ENCODE results near the gene SOCS2.
"Not testable (repeated sequence)": the region's sequence is repeated elsewhere in the genome, so short reads cannot be mapped to it uniquely, and the experiment has no call there.

Gene SOCS2

DNA sequence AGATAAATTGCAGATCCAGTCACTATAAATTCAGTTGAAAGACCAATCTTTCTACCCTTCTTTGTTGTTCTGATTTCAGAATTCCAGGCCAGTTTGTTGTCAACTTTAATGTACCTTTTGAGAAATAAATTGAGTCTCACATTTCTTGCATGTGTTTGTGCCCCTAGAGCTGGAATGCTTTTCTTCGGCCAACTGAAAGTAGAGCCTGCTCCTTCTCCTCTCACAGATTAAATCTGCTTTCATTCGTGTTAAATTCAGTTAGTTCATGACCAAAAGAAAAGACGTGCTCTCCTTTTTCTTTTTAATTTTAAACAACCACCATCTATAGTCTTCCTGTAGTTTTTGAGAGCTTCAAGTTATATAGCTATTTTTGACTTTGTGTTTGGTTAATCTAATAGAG, 22.9 kb downstream of the SOCS2 start:
- DNase-seq: no peak

DNA sequence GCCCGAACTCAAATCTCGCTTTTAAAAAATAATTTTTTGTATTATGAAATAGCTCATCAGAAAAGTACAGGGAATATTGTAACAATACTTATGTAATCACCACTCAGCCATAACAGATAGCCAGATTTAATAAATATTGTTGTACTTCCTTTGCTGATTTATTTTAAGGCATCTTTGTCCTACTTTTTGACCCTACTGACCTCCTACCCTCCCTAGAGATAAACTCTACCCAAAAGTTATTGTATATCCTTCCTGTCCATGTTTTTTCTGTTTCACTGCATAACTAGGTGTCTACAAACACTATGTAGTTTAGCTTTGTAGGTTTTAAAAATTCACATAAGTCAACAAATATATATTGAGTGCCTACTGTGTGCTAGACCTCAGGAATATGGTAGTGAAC, 25.1 kb downstream of the SOCS2 start:
- DNase-seq: no peak

DNA sequence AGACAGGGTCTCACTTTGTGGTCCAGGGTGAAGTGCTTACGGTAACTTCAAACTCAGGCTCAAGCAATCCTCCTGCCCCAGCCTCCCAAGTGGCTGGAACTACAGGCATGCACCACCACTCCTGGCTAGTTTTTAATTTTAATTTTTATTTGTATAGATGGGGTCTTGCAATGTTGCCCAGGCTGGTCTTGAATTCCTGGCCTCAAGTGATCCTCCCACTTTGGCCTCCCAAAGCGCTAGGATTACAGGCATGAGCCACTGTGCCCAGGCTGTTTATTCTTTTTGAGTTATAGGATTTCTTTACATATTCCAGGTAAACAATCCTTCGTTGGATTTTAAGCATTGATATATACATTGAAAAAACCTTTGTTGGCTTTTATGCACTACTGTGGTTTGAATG, 26.7 kb downstream of the SOCS2 start:
- no peak for DNase-seq

DNA sequence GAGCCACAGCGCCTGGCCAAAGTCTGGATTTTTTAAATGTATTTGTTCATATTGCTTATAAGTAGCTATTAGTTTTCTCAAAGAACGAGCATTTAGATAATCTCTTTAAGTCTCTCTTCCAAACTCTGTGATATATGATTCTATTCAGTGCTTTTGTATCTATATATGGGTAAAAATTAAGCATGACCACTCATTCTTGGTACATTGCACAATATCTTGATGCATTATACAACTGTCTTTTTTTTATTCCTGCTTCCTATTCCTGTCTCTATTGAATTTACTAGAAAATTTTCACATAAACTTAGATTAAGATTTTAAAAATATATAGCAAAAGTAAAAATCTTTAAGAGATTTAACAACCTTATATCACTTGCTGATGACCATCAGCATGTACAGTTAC, 29.1 kb downstream of the SOCS2 start:
- DNase-seq: no peak

DNA sequence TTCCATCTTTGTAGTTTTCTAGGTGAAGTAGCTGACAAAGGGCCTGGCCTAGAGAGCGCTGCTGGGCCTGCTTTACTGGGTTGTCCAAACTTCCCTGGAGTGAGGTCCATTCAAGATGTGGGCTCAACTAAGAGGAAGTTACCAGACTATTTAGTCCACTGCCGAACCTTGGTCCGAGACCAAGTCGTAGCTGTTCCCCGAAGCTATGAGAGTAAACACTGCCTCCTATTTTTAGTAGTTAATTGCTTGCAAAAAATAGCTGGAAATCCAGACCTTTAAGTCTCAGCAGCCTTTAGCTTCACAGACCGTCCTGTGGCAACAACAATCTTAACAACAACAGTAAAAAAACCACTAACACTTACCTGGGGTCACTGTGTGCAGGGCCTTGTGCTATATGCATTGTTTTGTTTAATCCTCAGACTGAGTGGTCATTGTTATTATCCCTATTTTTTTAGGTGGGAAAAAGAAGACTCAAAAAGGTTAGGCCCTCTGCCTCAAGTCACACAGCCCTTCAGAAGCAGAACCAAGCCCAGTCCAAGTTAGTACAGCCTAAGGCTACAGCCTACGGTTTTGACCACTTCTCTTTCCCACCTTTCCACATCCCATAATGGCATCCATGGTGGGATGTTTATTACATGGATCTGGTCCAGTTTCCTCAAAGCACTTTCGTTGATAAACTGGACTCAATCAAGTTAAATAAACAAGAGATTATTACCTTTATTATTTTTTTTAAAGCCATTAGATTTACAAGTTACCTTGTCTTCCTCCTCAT, 30.6 kb downstream of the SOCS2 start:
- no peak for DNase-seq

DNA sequence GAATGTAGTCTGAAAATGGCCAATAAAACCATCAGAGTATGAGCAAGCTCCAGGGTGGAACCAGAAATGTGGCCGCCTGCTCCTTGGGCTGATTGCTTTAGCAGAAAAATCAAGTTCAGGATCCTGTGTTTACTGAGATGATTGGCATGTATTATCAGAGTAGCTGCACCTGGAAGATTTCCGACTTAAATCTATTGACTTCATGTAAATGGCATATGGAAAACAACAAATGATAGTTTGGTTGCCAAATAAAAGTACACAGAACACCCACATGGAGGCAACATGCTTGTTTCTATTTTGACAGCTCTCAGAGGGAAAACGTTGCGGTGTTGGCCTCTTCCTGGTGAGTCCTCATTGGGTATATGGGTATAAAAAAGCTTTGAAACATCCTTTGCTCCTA, 31.3 kb downstream of the SOCS2 start:
- DNase-seq: no peak

DNA sequence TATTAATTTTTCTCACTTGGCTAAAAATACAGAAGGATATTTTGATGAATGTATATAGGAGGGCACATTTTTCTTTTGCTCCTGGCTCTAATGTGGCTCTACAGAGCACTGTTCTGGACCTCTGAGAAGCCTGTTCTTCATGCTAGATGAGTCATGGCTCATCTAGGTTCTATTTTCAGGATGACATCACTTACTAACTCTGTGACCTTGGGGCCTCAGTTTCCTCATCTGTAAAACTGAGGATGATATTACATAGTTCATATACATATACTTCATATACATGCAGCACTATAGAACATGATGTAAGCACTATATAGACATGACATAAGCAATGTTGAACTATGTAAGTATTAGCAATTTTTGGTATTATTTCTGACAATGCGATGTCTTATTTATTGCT, 35.8 kb downstream of the SOCS2 start:
- DNase-seq: no peak

DNA sequence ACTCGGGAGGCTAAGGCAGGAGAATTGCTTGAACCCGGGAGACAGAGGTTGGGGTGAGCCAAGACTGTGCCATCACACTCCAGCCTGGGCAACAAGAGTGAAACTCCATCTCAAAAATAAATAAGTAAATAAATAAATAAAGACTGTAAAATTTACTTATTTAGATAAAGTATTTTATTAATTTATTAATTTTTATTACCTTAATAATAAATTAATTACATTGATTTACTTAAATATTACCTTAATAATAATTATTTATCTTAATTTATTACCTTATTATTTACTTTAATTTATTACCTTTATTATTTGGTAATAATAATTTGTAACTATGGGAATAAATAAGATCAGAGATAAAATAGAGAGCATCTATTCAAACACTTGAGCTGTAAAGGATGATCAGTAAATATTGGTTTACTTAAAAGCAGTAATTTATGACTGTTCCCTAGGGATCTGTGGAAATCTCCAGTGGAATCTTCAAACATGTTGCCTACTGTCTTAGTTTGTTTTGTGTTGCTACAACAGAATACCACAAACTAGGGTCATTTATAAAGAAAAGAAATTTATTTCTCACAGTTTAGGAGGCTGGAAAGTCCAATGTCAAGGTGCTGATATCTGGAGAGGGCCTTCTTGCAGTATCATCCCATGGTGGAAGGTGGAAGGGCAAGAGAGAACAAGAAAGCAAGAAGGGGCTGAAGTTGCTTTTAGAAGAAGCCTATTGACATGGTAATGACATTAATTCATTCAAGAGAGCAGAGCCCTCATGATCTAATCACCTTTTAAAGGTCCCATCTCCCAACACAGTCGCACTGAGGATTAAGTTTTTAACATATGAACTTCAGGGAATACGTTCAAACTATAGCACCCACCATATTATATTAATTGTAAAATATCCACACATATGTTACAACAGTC, 37.1 kb downstream of the SOCS2 start:
- DNase-seq: no peak

DNA sequence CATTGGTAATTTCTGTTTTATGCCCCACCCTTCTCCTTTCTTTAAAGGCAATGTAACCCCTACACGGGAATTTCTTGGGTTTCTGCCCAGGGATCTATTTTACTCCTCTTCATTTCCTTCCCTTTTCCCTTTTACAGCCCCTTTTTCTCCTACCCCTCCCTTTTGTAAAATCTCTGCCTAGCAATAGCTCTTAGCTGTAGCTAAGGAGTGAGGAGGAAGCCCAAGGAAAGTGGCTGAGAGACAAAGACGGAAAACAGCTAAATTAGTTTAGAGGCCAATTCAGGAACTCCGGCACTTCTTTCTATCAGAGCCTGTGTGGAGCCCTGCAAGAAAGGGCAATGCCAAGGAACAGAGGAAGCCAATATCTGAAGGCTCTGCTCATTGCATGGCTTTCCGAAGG, 40.3 kb downstream of the SOCS2 start:
- DNase-seq: no peak

DNA sequence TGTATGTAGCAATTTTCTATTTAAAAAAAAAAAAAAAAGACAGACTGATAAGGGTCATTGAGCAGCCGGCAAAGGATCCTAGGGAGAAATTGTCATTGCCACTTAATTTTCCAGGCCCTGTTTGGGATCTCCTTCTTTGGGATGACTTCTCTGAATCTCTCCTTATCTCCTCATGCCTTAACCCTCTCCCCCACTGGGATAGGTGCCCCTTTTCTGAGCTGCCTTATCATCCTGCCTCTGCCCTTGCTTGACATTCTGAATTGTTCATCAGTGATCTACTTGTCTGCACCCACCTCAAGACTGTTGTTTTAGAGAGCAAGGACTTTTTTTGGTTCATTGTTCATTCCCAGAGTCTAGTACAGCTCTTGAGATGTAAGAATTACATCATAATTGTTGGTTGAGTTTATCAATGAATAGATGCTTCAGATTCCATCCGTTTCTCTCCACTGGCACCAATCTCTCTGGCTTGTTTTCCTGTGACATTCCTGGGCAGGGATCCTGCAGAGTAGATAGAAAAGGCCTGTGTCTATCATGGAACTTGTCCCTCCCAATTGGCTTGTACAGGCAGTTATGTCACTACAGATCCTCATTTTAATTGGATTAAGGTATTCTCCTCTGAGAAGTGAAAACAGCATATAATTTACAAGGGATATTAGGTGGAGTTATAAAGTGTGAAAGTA, 42.6 kb downstream of the SOCS2 start:
- no peak for DNase-seq

DNA sequence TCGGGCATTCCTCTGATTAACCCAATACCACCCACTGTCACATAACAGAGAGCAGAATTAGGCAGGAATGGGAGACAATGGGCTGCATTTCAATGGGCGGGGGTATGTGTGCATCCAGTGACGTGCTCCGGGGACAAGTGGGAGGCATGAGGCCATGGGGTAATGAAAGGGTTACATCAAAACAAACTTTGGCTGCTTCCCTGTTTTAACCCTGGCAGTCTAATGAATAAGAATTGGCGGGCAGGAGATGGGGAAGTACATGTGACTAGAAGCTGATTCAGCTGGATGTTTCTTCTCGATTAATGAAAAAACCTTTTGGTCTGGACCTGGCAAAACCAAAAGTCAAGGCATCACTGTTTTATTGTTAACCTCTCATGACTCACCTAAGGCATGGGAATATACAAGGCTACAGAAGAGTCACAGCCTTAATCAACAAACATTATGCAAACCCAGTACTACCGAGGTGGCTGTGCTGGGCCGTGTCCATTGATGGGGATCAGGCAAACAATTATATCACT, 44.2 kb downstream of the SOCS2 start:
- DNase-seq: no peak

DNA sequence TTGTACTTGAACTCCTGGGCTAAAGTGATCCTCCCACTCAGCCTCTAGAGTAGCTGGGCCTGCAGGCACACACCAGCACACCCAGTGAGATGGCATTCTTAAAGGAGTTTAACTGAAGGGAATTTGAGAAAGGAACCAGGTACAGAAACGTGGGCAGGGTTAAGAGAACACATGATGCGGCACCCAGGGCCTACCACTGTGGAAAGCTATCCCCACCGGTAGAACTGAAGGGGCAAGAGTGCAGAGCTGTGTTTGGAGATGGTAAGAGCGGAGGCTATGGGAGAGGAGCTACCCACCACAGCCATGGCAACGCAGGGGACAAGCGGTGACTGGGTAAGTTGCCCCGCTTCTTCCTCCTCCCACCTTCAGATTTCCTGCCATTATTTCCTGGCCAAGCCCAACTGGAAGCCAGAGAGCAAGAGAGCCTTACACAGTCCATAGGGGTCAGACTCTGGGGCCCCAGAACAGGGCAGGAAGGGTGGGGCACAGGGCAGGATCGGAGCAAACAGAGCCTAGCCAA, 46.5 kb downstream of the SOCS2 start:
- no peak for DNase-seq

DNA sequence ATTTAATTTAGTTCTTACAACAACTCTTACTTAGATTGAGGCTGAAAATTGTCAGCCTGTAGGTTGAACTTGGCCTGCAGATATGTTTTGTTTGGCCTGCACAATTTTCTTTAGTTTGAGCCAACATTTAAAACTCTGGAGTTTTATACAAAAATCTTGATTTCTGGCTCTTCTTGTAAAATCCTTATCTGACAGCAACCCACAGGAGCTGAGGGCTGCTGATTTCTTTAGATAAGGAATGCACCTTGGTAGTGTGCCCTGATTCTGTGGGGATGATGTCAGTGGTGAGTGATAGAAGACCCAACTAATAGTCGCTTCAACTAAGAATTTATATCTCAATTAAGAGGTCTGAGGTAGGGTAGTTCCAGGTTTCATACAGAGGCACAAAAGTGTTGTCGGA, 49.5 kb downstream of the SOCS2 start:
- no peak for DNase-seq

DNA sequence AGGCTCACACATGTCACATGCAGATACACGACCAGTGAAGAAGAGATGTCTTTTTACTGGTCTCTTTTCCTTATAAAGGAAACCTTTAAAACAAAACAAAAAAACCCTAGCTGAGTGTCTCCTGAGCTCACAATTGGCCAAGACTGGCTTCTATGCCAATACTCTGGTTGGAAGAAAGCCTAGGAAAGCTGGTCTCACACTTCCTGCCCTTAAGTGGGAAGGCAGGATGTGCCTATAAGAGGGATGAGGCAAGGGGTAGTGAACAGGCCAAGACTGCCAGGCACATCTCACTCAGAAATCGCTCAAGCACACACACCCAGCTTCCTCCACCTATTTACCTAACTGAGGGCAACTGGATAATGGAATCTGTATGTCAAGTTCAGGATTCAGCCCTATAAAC, 50.0 kb downstream of the SOCS2 start:
- no peak for DNase-seq

DNA sequence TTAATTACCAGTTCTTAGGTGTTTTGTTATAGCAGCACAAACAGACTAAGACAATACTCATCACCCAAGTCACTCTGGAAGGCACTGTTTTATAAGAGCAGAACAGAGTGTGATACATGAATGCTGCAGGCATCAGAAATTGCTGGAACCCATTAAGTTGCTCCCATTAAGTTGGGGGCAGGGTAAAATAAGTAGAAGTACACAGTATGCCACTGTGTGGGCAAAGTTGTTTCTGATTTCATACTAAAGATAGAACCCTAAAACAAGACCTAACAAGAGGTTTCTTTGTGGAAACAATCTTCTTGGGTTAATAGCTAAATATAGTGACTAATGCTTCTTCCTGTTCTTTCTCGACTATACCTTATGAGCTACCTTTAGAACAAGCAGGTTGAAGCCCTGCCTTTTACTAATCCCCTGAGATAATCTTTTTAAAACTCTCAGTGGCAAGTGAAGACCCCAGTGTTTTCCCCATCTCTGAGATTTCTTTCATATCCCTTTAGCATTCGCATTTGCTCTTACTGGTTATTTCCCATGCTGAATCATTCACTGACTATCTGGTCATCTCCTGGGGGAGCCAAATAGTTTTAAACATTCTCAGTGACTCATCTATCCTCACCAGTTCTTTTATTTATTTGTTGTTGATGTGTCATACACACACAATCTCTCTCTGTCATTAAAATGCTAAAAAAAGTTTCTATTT, 52.3 kb downstream of the SOCS2 start:
- no peak for DNase-seq

DNA sequence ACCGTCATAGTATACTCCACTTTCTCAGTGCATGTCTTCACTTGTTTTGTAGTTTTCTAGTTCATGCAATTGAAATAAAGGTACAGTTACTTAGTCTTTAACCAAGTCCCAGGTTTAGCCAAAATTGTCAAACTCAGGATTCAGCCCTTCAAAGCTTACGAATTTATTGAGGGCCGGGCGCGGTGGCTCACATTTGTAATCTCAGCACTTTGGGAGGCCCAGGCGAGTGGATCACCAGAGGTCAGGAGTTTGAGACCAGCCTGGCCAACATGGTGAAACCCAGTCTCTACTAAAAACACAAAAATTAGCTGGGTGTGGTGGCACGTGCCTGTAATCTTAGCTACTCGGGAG, 52.8 kb downstream of the SOCS2 start:
- DNase-seq: not testable (repeated sequence)

DNA sequence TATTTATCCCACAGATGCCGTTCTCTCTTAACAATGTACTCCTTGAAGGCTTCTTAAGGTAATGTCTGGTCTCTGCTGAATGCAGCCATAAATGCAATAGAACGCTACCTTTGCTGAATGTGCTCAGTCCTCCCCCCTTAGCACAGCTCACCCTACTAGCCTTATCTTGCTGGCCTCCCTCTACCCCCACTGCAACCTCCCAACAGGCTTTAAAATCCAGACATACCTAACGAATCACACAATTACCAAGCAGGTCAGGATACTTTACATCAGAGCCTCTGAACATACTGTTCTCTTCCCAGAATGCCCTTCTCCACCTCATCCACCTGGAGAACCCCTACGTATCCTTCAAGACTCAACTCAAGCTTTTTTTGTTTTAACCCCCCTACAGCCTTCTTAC, 53.7 kb downstream of the SOCS2 start:
- no peak for DNase-seq
